Activated T-cell treated with anti-CD3 and anti-CD28 coated beads, Interleukin-2, amount 50 U/mL, for 48 hours (primary cell): ENCODE measurements around the gene TPI1.

ENCODE experiments used
- DNase-seq, 2 experiments: peaks; one replicate each; pipeline ENCODE4 v3.0.0-alpha.2; 2020

TPI1 gene

DNA sequence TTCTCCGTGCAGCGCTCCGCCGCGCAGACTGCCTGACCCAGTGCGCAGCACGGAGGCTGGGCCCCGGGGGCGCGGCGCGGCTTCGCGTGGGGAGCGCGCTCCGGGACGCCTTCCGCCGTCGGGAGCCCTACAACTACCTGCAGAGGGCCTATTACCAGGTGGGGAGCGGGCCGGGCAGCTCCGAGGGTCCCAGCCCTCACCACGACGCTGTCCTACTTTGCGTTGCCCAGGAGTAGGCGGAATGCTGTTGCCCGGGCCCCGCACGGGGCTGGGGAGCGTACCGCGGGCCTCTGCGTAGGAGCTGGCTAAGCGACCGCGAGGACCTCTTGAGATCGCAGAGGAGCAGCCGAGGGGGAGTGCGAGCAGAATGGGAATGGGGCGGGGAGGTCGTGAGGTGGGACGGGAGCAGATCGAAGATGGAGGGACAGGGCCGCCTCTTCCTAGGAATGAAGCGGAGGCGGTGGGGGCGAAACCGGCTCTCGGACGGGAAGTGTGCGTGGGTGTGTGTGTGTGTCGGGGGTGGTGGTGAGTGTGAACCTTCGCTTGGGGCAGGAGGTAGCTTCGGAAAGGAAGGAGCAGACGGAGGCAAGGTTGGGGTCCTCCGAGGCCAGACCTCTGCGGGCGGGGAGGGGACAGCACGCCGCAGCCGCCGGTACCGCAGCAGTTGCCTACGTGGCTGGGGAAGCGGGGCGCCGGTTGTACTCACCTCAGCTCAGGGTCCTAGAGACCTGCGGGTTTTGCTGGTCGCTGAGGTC, 38.4 kb upstream of the TPI1 start:
- peak; percentile 59 to 61 for DNase-seq

DNA sequence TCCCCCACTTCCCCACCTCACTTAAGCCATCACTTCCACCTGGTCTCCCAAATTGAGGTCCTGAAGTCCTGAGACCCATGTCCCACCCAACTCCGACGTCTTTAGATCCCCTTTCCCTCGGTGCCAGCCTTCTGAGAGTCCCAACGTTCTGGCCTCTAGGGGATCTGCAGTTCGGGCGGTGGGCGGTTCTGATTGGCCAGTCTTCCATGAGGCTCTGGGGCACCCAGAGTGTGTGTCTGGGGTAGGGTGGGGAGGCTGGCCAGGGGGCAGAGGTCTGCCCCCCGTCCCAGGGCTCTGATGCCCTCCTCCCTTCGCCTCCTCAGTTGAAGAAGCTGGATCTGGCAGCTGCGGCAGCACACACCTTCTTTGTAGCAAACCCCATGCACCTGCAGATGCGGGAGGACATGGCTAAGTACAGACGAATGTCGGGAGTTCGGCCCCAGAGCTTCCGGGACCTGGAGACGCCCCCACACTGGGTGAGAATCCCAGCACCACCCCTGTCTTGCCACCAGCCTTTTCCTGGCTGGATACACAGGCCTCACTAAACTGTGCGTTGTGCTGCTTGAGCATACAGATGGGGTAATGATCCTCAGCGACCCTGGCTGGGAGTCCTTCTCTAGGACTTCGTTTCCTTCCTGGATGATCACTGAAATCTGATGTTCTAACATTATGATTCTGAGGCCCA, 37.7 kb upstream of the TPI1 start:
- DNase-seq = peak in 1 of 2 experiments; percentile 38

DNA sequence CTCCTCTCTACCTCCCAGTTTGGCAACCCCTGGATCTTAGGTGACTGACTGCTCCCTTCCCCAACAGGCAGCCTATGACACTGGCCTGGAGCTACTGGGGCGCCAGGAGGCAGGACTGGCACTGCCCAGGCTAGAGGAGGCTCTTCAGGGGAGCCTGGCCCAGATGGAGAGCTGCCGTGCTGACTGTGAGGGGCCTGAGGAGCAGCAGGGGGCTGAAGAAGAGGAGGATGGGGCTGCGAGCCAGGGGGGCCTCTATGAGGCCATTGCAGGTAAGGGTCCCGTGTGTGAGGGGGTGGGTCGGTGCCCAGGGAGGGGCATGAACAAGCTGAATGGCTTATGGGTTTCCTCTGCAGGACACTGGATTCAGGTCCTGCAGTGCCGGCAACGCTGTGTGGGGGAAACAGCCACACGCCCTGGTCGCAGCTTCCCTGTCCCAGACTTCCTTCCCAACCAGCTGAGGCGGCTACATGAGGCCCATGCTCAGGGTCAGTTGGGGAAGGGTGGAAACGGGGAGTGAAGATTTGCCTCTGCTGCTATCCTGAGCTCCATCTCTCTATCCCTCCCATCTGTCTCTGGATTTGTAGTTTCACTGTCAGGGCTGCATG, 36.9 kb upstream of the TPI1 start:
- no peak for DNase-seq

DNA sequence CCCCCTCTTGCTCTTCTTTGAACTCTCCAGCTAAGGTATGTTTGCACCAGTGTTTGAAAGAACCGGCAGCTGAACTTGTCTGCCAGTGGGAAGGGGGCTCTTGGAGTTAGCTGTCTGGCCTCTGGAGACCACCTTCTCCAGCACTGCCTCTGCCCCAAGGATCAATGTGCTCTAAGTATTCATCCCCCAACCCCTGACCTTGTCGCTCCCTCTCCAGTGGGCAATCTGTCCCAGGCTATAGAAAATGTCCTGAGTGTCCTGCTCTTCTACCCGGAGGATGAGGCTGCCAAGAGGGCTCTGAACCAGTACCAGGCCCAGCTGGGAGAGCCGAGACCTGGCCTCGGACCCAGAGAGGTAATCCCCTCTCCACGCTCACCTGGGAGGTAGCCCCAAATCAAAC, 36.3 kb upstream of the TPI1 start:
- no peak for DNase-seq

DNA sequence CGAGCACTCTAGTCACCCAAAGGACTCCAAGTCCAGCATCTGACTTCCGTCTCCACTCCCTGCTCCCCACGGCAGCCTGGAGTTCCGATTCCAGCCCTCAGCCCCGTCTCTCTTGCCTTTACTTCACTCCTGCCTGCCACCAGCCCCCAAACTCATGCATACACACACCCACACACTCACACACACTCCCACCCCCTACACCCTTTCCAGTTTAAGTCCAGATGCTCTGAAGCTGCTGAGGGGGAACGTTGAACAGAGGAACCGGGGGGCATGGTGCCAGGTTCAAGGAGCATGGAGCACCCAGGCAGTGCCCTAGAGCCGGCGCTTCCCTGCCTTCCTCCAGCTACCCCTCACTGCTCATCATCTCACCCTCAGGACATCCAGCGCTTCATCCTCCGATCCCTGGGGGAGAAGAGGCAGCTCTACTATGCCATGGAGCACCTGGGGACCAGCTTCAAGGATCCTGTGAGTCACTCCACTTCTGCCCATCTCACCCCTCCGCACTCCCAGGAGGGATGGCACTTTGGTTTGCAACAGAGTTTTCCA, 35.8 kb upstream of the TPI1 start:
- DNase-seq = no peak

DNA sequence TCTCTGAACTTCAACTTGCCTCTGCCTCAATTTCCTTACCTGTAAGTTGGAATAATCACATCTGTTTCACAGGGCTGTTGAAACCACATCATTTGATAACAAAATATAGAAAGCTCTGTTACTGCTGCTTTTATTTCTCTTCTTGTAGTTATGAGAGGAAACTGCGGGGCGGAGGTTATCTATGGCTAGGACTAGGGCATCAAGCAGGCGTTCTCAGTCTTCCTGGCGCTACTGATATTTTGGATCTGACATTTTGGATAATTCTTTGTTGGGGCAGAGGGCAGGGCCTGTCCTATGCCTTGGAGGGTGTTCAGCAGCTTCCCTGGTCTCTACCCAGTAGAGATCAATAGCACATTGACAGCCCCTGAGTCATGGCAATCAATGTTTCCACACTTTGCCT, 35.2 kb upstream of the TPI1 start:
- no peak for DNase-seq

DNA sequence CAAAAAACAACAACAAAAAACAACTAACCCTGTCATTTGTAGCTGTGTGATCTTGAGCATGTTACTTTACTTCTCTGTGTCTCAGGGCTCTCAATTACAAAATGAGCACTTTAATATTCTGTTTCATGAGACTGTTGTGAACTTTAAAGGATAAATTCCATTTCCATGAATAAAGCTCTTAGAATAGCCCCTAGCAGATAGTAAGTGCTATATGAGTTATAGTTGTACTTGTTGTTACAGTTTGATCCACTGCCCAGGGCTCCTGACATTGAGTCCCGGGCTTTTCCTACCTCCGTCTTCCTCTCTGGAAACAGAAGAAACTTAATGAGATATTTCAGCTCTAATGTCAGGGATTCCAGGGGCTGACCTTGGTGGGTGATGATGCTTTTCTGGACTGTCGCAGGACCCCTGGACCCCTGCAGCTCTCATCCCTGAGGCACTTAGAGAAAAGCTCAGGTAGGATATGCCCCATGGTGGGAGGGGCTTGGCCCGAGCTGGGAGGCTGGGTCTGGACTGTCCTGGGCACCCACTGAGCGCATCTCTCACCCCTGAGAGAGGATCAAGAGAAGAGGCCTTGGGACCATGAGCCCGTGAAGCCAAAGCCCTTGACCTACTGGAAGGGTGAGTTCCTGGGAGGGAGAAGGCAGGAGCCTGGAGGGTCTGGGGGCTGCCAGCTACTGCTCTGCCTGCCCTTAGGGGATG, 34.0 kb upstream of the TPI1 start:
- DNase-seq = no peak

DNA sequence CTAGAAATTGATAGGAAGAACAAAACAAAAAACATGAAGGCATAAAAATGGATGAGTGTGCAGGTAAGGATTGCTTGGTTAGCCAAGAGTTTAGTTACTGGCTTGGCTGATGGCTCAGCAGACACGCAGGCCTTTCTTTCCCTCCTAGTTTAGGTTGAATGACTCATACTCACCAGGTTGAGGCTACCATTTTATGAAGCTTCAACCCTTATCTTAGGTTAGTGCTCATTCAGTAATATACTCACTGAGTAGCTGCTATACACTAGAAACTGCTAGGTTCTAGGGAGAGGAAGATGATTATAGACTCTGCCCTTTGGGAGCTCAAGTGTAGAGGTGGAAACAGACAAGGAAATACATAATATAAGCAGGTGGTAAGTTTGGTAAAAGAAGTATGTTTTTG, 33.1 kb upstream of the TPI1 start:
- no peak for DNase-seq

DNA sequence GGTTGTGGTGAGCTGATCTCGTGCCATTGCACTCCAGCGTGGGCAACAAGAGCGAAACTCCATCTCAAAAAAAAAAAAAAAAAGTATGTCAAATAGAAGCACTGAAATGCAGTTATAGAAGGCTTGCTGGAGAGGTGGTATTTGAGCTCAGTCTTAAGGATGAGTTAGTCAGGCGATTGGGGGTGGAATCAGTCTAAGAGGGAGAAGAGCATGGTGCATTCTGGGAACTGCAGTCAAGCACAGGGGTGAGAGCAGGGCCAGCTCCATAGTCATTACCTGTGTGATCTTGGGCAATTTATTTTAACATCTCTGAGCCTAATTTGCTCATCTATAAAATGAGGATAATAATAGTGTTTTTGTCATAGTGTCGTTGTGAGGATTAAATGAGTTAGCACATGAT, 32.5 kb upstream of the TPI1 start:
- no peak for DNase-seq

DNA sequence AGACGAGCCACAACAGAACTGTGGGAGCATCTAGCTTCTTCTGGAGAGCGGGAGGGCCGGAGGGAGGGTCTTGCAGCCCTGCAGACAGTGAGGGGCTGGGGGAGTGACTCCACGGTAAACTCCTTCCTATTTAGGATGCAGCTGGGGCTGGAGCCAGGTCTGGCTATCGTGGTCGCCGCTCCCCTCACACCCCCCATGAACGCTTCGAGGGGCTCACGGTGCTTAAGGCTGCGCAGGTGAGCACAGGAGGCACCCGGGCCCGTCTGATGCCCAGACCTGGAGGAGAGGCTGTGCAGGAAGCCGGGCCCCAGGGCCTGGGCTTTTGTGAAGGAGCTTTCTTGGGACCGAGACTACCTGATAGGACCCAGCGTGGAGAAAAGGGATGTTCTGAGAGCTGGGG, 30.5 kb upstream of the TPI1 start:
- no peak for DNase-seq

DNA sequence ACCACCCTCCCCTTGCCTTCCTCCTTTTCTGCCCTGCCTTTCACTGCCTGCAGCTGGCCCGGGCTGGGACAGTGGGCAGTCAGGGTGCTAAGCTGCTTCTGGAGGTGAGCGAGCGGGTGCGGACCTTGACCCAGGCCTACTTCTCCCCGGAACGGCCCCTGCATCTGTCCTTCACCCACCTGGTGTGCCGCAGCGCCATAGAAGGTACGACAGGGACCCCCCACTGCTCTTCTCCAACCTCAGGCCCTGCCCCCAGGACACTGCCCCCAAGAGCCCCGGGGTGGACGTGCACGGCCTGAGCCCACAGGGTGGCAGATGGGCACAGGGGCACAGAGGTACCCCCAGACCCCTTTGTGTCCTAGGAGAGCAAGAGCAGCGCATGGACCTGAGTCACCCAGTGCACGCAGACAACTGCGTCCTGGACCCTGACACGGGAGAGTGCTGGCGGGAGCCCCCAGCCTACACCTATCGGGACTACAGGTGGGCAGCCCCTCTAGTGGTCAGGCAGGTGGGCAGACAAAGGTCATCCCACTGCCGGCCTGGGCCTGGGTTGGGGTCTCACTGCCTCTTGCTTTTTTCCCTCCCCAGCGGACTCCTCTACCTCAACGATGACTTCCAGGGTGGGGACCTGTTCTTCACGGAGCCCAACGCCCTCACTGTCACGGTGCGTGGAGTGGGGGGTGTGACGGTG, 29.8 kb upstream of the TPI1 start:
- DNase-seq = no peak

DNA sequence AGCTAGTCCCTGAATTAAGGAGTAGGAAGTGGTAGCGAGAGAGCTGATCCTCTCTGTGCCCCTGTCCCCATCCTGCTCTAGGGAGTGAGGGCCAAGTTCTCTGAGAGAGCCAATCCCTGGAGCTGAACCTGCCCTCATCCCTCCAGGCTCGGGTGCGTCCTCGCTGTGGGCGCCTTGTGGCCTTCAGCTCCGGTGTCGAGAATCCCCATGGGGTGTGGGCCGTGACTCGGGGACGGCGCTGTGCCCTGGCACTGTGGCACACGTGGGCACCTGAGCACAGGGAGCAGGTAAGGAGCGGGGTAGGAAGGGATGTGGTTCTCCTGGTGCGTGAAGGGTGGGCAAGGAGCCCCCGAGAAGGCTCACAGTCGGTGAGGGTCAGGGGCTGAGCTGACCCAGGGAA, 28.5 kb upstream of the TPI1 start:
- no peak for DNase-seq

DNA sequence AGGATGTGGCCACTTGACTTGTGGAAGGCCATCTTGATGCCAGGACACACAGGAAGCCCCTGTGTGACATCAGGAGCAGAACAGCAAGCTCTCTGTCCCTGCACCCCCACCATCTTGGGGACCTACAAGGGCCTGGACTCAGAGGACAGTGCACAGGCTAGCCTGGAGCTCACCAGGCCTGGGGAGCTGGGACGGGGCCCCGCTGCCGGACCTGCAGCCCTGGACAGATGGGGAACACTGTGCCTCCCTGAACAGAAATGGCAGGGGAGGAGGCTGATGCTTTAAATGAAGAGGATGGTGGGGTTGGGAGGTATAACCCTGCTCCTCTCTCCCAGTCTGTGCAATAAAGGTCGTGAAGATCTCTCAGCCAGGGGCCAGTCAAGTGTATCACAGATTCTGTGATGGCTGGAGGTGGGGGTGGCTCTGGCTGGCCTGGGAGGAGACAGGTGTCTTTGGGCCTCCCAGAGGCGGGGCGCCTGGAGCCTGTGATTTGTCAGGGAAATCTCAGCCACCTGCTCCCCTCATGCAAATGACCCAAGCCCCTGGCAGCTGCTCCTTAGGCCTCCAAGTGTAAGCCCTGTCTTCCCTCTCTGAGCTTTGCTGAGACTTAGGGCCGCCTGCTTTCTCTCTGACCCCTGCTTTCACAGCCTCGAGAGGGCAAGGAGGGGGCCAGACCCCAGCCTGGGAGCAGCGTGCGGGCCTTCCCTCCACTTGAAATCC, 27.7 kb upstream of the TPI1 start:
- no peak for DNase-seq

DNA sequence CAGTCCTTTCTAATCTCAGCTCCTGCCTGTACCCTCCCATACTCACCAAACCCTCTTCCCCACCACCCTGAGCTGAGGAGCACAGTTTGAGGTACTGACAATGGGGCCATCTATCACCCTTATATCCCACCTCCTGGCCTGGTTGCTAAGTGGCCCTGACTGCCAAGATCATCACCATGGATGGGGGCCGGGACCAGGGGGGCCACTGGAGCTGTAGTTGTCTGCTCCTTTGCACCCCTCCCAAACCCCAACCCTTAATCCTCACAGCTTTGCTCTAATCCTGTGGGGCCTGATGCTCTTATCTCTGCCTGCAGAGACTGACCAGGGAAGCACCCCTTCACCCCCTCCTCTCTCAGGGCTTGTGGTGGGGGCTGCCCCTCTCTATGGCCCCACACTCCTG, 27.0 kb upstream of the TPI1 start:
- DNase-seq = no peak

DNA sequence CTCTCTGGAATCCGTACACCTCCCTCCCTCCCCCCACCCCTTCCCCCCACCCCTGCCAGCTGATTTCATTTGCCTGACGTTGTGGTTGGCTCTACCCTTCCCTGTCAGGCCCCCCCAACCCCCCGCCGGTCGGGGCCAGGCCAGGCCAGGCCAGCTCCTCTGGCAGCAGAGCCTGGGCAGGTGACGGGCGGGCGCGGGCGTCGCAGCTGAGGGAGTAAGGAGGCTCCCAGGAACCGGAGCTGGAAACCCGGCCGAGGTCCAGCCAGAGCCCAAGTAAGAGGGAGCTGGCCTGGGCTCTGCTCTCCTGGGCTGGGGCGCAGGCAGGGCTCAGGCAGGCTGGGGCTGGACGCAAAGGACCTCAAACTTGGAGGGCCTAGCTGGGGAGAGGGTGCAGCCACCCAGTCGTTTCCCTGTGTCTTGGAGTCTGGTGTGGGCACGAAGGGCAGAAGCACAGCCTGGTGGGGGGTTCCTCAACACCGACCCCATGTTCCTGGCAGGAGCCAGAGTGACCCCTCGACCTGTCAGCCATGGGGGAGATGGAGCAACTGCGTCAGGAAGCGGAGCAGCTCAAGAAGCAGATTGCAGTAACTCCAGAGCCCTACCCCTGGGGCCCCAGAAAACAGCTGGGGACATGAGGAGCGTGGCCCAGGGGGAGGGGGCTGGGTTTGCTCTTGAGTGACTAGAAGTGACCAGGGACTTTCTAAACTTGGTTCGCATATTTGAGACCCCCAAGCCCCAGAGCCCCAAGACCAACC, 26.4 kb upstream of the TPI1 start, which contains the start of gene GNB3:
Gene GNB3 (plus strand): TSS at position 165 of the 755 bp plus-strand sequence. CDS start 363 bp downstream, at position 528.
- no peak for DNase-seq

DNA sequence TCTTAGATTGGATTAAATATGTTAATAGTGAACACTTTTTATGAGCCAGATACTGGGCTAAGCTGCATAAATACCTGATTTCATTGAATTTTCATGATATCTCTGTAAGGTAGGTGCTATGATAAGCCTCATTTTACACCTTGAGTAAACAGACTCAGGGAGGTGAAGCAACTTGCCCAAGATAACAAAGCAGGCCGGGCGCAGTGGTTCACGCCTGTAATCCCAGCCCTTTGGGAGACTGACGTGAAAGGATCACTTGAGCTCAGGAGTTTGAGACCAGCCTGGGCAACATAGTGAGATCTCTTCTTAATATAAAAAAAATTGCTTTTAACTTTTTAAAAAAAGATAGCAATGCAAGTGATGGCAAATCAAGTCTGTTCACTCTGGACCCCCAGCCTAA, 25.3 kb upstream of the TPI1 start:
- DNase-seq = no peak

DNA sequence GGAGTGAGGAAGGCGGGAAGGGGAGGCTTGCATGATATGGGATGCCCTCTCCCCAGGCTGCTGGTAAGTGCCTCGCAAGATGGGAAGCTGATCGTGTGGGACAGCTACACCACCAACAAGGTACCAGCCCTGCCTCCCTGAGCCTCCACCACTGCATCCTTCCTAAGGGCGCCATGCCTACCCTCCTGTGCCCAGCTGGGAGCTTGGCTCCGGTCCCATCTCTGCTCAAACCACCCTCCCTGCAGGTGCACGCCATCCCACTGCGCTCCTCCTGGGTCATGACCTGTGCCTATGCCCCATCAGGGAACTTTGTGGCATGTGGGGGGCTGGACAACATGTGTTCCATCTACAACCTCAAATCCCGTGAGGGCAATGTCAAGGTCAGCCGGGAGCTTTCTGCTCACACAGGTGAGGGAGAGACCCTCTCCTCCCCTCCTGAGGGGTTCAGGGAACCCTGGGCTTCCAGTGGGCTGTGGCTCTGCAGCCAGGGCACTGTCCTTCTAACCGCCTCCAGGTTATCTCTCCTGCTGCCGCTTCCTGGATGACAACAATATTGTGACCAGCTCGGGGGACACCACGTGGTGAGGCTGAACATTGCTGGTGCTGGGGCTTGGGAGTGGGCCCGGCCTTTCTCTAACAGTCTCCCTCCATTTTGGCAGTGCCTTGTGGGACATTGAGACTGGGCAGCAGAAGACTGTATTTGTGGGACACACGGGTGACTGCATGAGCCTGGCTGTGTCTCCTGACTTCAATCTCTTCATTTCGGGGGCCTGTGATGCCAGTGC, 24.0 kb upstream of the TPI1 start:
- DNase-seq = no peak

DNA sequence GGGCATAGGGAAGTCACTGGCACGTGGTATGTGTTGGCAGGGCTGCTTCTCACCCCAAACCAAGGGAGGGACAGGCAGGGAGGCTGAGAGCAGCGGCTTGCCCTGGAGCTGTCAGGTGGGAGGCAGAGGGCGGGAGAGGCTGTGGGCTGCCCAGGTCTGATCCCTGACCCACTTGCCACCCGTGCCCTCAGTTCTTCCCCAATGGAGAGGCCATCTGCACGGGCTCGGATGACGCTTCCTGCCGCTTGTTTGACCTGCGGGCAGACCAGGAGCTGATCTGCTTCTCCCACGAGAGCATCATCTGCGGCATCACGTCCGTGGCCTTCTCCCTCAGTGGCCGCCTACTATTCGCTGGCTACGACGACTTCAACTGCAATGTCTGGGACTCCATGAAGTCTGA, 21.9 kb upstream of the TPI1 start:
- no peak for DNase-seq

DNA sequence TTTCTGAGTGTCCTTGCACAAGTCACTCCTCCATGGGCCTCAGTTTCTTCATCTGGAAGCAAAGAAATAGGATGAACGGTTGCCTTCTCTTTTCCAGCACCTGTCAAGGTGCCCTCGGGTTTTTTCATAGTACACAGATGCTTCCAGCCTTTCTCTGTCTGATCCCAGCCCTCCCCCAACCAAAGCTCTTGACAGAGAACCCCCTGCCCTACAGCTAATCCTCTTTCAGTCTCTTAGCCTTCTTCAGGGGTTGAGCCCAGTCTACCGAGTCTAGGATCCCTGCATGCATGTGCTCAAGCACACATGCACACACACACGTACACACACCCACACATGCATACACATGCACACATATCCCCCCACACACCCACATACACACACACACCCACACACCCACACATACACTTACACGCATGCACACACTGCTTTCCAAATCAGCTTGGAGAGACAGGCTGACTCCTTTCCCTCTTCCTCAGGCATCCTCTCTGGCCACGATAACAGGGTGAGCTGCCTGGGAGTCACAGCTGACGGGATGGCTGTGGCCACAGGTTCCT, 20.9 kb upstream of the TPI1 start:
- DNase-seq = no peak

DNA sequence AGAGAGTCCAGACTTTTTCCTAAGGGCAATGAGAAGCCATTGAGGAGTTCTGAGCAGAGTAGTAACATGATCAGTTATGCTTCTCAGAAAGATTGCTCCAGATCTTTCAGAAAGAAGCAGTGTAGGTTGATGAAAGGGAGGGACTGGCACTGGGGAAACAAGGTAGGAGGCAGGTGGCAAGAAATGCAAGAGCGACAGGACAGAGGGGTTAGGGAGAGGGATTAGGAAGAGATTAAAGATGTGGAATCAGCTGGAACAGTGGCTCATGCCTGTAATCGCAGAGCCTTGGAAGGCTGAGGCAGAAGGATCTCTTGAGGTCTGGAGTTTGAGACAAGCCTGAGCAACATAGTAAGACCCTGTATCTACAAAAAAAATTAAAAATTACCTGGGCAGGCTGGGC, 19.7 kb upstream of the TPI1 start:
- no peak for DNase-seq
